SIG-M5 treated with dmso at 0.1 percent for 504 hours (cell line): ENCODE measurements around the gene AIFM2.
A peak's percentile ranks its signal among the peaks of the same experiment; 100 is the strongest.
"Not testable (repeated sequence)": the region's sequence is repeated elsewhere in the genome, so short reads cannot be mapped to it uniquely, and the experiment has no call there.

ENCODE experiments used
- DNase-seq: peaks from one replicate; lab custom pipeline; 2025; ENCODE audit not compliant: unreplicated experiment; lab: John Stamatoyannopoulos, UW

The AIFM2 gene

DNA sequence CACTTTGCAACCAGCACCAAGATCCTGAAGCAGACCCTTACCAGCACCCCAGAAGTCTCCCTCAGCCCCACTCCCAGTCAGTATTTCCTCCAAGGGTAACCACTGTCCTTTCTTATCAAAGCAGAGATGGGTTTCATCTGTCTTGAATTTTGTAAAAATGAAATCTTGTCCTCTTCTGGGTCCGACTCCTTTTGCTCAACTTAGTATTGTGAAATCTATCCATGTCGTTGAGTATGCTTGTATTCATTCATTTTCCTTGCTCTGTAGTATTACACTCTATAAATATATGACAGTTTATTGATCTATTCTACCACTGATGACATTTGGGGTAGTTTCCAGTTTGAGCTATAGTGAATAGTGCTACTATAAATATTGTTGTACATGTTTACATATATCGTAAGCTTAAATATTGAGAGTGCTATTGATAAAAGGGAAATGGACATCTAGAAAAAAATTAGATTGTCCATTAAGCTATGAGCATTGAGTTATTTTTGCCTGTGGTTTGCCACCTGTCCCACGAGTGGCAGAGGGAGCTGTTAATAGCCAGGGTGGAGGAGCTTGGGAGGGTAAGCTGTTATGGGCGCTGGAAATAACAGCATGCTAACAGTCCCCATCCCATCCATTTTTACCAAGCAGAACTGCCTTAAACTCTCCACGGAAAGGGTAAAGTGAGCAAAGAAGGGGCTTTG is 36.5 kb downstream of the AIFM2 start:
- no peak for DNase-seq

DNA sequence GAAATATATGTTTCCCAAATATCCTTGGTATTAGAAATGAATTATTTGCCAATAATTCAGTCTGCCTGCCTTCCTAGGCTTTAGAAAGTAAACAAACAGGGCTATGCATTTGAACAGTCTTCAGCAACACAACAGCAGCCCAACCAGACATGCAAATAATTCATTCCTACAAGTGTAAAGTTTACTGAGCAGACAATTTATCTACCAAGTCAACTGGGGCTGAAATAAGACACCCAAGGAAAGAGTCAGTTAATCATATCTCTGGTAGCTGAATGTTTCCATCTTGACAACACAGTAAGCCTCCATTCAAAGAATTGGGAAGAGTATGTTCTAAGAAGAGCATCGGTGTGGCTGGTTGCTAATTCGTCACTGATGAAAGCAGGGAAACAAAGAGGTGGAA is 38.4 kb downstream of the AIFM2 start:
- DNase-seq, result no peak

- no peak for DNase-seq
Observed at GRCh38 chr10:70093335-70093944, 39.2 kb downstream of the AIFM2 start.

GRCh38 chr10:70092389-70092718 is 40.3 kb downstream of the AIFM2 start:
- no peak for DNase-seq

DNA sequence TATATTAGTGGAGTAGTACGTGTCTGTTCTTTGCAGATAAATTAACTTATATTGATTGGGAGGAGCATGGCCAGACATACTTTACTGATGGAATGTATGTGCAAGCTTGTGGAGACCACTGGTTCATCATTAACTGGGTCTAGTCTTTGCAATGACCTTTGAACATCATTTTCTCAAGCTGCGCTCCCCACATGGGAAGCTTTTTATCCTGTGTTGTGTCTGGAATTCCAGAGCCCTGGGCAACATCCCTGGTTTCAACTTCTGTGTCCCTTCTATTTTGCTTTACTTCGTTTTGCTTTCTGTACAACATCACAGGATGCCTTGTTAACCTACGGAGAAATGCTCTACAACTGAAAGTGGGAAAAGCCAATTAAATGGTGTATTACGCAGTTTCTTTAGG is 41.7 kb downstream of the AIFM2 start:
- DNase-seq, result no peak

DNA sequence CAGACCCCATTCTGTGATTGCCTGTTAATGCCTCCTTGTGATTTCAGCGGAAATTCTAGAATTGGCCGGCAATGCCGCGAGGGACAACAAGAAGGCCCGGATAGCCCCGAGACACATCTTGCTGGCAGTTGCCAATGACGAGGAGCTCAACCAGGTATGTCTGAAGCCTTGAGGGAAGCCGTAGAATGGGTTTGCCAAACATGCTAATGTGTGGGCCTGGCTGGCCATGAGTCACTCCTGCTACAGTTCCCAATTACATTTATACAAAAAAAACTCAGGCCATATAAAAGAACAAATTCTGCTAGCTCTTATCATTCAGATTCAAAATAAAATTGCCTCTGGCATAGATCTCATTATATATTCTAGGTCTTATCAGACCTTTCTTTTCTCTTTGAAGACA is 42.6 kb downstream of the AIFM2 start:
- DNase-seq, result no peak

- DNase-seq, result no peak
Observed at GRCh38 chr10:70088308-70088698, 44.3 kb downstream of the AIFM2 start.

GRCh38 chr10:70087616-70088307 is 44.9 kb downstream of the AIFM2 start:
- DNase-seq, result no peak

- no peak for DNase-seq
Observed at GRCh38 chr10:70085975-70086613, 46.5 kb downstream of the AIFM2 start.

DNA sequence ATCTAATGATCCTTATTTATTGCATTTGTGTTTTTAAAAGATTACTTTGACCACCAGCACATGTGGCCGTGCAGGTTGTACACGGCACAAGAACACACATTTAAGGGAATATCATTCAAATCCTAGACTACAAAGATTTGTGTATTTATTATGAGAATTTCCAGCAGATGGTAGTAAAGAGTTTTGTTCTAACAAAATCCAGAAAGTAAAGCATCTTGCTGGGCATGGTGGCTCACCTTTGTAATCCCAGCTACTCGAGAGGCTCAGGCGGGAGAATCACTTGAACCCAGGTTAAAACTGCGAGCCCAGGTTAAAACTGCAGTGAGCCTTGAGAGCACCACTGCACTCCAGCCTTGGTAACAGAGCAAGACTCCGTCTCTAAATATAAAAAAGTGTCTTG is 48.4 kb downstream of the AIFM2 start:
- DNase-seq, result no peak

DNA sequence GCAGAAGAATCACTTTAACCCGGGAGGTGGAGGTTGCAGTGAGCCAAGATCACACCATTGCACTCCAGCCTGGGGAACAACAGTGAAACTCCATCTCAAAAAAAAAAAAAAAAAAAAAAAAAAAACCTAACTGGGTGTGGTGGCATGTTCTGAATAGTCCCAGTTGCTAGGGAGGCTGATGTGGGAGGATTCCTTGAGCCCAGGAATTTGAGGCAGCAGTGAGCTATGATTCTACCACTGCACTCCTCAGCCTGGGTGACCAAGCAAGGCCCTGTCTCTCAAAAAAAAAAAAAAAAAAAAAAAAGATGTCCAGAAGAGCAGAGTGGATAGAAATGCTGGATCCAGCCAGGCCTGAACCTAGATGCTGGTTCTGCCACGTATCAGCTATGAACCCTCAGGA is 51.8 kb downstream of the AIFM2 start:
- DNase-seq, result not testable (repeated sequence)

- DNase-seq, result no peak
Observed at GRCh38 chr10:70078937-70079336, 53.7 kb downstream of the AIFM2 start.

- DNase-seq, result no peak
Observed at GRCh38 chr10:70078329-70078728, 54.3 kb downstream of the AIFM2 start.

GRCh38 chr10:70074971-70075370 is 57.7 kb downstream of the AIFM2 start:
- no peak for DNase-seq

DNA sequence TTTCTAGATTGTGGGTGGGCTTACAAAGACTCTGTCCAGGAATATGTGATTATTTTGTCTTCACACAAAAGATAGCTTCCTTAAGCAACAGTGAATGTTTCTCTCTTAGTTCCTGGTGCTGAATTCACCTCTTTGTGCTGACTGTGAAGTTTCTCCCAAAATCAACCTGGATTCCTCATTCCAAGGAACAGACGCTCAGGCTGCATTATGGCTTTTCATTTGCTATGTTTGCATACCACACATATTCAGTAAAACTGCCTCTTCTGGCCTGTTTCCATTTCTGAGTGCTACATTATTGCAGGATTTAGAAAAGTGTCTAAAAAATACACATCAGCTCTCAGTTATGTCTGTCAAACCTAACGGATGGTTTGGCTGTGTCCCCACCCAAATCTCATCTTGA is 58.5 kb downstream of the AIFM2 start:
- no peak for DNase-seq

DNA sequence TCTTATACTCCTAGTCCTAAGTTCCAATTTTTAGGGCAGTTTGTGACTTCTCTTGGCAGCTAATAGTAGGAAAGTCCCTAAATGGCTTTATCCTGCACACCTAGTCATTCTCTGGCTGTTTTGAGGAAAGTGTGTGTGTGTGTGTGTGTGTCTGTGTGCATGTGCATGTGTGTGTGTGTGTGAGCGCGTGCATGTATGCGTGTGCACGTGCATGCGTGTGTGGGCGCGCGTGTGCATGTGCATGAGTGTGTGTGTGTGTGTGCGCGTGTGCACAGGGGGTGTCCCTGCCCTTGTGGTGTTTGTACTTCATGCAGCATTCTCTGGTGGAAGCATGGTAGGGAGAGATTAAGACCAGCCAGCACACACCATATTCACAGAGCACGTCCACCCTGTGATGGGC is 61.8 kb downstream of the AIFM2 start:
- DNase-seq, result no peak

DNA sequence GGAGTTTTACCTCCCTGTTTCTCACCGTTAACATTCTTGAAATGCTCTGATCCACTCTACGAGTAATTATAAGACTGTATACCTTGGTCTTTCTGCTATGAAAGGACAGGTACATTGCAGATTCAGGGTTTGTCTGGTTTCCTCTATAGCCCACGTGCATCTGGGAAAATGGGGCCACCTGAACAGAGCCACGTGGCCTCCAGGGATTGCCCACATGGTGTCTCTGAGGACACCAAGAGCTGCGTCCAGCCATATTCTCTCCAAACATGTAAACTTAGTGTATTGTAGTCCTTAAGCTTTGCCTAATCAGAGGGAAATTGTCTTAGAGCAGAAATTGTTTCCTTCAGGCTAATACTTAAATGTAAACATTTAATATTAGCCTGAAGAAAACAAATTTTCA is 63.3 kb downstream of the AIFM2 start:
- no peak for DNase-seq

GRCh38 chr10:70068925-70069324 is 63.7 kb downstream of the AIFM2 start:
- DNase-seq, result no peak

DNA sequence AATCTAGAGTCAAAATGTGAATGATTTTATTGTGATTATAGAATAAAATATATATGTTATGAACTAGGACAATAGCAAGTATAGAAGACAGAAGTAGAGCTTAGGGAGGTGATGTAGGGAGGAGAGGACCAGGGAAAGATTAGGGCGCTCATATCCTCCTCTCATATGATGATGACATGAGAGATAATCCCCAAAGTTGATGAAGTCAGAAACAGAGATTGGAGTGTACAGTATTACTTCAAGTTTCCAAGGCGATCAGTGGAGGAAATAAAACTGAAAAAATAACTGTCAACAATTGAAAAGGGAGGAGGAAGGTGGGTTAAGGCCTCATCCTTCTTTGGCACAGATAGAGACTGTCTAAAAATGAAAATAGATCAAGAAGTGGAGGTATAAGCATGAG is 65.0 kb downstream of the AIFM2 start:
- DNase-seq, result no peak

DNA sequence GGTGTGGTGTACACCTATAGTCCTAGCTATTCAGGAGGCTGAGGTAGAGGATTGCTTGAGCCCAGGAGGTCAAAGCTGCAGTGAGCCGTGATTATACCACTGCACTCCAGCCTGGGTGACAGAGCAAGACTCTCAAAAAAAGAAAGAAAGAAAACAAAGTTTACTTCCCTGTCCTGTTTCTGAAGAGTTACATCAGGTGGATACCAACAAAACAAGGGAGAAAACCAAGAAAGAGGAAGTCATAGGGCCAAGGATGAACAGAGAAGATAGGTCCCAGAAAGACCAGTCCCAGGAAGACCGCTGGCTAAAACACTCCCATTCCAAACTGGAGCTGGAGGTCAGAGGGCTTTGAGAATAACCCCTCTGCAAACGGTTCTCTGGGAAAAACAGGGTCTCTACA is 66.4 kb downstream of the AIFM2 start:
- DNase-seq, result peak; percentile 17

DNA sequence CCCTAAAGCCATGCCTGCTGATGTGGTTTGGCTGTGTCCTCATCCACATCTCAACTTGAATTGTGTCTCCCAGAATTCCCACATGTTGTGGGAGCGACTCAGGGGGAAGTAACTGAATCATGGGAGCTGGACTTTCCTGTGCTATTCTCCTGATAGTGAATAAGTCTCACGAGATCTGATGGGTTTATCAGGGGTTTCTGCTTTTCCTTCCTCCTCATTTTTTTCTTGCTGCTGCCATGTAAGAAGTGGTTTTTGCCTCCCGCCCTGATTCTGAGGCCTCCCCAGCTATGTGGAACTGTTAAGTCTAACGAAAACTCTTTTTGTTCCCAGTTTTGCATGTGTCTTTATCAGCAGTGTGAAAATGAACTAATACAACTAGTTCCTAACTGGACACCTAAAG is 68.1 kb downstream of the AIFM2 start:
- no peak for DNase-seq

GRCh38 chr10:70063418-70064098 is 69.1 kb downstream of the AIFM2 start:
- DNase-seq, result no peak
